ENCODE data around the gene PLIN1. TPM values are rescaled to one million over a fixed set of nuclear protein-coding genes. Genes with fewer than 3 reads are reported as not detected.

The PLIN1 gene
- total and polyA plus RNA-seq, 2 of the 4 experiments (the other 2 are of a cell fraction) = under 0.01 to 0.07 TPM

DNA sequence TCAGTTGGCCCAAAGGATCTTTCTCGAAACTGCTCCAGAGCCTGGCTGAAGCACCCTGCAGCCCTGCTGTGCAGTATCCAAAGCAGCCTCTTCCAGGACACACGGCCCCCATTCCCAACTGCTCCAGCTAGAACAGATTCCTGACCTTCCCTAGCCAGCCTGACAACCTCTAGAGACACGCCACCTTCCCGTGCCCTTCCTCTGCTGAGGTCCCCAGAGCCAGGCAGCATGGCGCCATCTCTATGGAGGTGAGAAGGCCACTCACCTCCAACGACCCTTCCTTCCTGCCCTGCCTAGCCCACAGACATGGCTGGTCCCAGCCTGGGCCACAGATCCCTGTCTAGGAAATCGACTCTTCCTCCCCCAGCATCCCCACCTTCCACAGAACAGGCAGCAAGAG lies 27.0 kb downstream of the PLIN1 start:
- no TSS peak for BruUV-seq (replicated peaks)
- POLR2A ChIA-PET (ENCODE audit: unreplicated experiment) = no interaction called here

More for the DNA sequence above, 27.0 kb downstream of the PLIN1 start:
- Histone ChIP-seq H3K9ac (ENCODE audit: low read depth, low read length) (no peak overlapping the region), H3K79me1 (ENCODE audit: low read depth in 1 of 2, low read length in 2 of 2) (peaks cover 16 to 42% of the 10 kb centered on the region in 2 experiments), H3K9me3 (ENCODE audit: control insufficient read depth, insufficient read depth, low read length) (no peaks in the 10 kb centered on the region), H4K20me1 (ENCODE audit: insufficient read depth, low read length) (peaks cover 16% of the 10 kb centered on the region), H3K14ac (replicated peaks; ENCODE audit: low read depth, low read length) (no peak overlapping the region), H2AFZ (replicated peaks; ENCODE audit: low read length, poor library complexity) (no peak overlapping the region), H2BK120ac (ENCODE audit: low read depth, low read length) (no peak overlapping the region), H3K4me1 (ENCODE audit: control insufficient read depth, insufficient read depth, low read length) (peaks cover 5% of the 10 kb centered on the region), H2AK9ac (replicated peaks; ENCODE audit: low read depth, low read length, poor library complexity) (no peak overlapping the region), H4K91ac (ENCODE audit: insufficient read depth, low read depth, low read length) (no peak overlapping the region), H4K8ac (ENCODE audit: low read depth in 2 of 2, low read length in 2 of 2) (no peak overlapping the region), H3K27me3 (ENCODE audit: control insufficient read depth, insufficient read depth, low read length) (no peaks in the 10 kb centered on the region), H3K18ac (ENCODE audit: low read depth, low read length) (no peak overlapping the region), H3K23ac (ENCODE audit: low read depth, low read length) (no peak overlapping the region), H3K9me1 (ENCODE audit: insufficient read depth, low read length) (peaks cover 10% of the 10 kb centered on the region), H3K27ac (ENCODE audit: insufficient read depth, low read length) (no peak overlapping the region), H4K5ac (ENCODE audit: low read depth, low read length) (no peak overlapping the region), H3K4me2 (ENCODE audit: low read depth, low read length) (no peak overlapping the region), H2BK15ac (ENCODE audit: low read depth, low read length) (no peak overlapping the region), H2AK5ac (ENCODE audit: low read depth, low read length) (no peak overlapping the region), H2BK5ac (ENCODE audit: low read depth, low read length, poor library complexity, severe bottlenecking) (no peak overlapping the region), H3K4me3 (ENCODE audit: insufficient read depth, low read depth, low read length) (no peak overlapping the region), H3K56ac (ENCODE audit: extremely low read depth, insufficient read depth, low read length) (no peak overlapping the region), H3K4ac (ENCODE audit: low read depth, low read length) (no peak overlapping the region), H2BK20ac (ENCODE audit: low read depth, low read length) (no peak overlapping the region), H3K36me3 (ENCODE audit: control insufficient read depth, insufficient read depth, low read length) (peaks cover 15% of the 10 kb centered on the region)
- dilution Hi-C loops (cut with HindIII; ENCODE audit: low sequenced_read_pairs, unreplicated experiment) (no loop called here), in situ Hi-C loops (cut with MboI; ENCODE audit: low sequenced_read_pairs) (no loop called here), intact Hi-C loops (cut with micrococcal nuclease) (no loop called here)
- CTCF ChIA-PET = no interaction called here
- TF ChIP-seq CTCF (conservative IDR thresholded peaks at IDR 0.05; ENCODE audit: low read depth, low read length) (no peak), SMC3 (IDR thresholded peaks at IDR 0.05; ENCODE audit: low read depth, low read length) (no peak), RCOR1 (IDR thresholded peaks at IDR 0.05; ENCODE audit: insufficient replicate concordance, low read length) (no peak), RFX5 (IDR thresholded peaks at IDR 0.05; ENCODE audit: low read depth, low read length) (no peak), NFE2L2 (IDR thresholded peaks at IDR 0.05; ENCODE audit: low read depth, low read length) (no peak), MXI1 (IDR thresholded peaks at IDR 0.05; ENCODE audit: borderline replicate concordance, low read depth, low read length) (no peak), FOS (IDR thresholded peaks at IDR 0.05; ENCODE audit: low read depth, low read length) (no peak), CEBPB (IDR thresholded peaks at IDR 0.05; ENCODE audit: low read depth, low read length) (no peak), MAFK (IDR thresholded peaks at IDR 0.05; ENCODE audit: low read depth, low read length) (no peak), BHLHE40 (IDR thresholded peaks at IDR 0.05; ENCODE audit: low read depth, low read length) (no peak), MAZ (IDR thresholded peaks at IDR 0.05; ENCODE audit: borderline replicate concordance, low read depth, low read length) (no peak)
- TF ChIP-seq, protein P1, sequence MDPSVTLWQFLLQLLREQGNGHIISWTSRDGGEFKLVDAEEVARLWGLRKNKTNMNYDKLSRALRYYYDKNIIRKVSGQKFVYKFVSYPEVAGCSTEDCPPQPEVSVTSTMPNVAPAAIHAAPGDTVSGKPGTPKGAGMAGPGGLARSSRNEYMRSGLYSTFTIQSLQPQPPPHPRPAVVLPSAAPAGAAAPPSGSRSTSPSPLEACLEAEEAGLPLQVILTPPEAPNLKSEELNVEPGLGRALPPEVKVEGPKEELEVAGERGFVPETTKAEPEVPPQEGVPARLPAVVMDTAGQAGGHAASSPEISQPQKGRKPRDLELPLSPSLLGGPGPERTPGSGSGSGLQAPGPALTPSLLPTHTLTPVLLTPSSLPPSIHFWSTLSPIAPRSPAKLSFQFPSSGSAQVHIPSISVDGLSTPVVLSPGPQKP (IDR thresholded peaks at IDR 0.05; ENCODE audit: borderline replicate concordance, low read depth, low read length) = no peak
- DNase-seq (no peak), ATAC-seq (ENCODE audit: low read depth) (no peak)
- 40% methylated on average over 1 of the region's 7 CpGs; no CpG with 5 or more reads in 1 of the 2 experiments for WGBS, 2 experiments (ENCODE audit: extremely low coverage in 2 of 2, insufficient read length in 1 of 2)

Data from IMR-90 (cell line).